EH (cell line): ENCODE data around the gene ZMIZ1.

Experiments
- DNase-seq: peaks from one replicate; pipeline ENCODE4 v3.0.0-alpha.2; 2015; ENCODE audit warnings: low read depth

The ZMIZ1 gene, protein sequence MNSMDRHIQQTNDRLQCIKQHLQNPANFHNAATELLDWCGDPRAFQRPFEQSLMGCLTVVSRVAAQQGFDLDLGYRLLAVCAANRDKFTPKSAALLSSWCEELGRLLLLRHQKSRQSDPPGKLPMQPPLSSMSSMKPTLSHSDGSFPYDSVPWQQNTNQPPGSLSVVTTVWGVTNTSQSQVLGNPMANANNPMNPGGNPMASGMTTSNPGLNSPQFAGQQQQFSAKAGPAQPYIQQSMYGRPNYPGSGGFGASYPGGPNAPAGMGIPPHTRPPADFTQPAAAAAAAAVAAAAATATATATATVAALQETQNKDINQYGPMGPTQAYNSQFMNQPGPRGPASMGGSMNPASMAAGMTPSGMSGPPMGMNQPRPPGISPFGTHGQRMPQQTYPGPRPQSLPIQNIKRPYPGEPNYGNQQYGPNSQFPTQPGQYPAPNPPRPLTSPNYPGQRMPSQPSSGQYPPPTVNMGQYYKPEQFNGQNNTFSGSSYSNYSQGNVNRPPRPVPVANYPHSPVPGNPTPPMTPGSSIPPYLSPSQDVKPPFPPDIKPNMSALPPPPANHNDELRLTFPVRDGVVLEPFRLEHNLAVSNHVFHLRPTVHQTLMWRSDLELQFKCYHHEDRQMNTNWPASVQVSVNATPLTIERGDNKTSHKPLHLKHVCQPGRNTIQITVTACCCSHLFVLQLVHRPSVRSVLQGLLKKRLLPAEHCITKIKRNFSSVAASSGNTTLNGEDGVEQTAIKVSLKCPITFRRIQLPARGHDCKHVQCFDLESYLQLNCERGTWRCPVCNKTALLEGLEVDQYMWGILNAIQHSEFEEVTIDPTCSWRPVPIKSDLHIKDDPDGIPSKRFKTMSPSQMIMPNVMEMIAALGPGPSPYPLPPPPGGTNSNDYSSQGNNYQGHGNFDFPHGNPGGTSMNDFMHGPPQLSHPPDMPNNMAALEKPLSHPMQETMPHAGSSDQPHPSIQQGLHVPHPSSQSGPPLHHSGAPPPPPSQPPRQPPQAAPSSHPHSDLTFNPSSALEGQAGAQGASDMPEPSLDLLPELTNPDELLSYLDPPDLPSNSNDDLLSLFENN

DNA sequence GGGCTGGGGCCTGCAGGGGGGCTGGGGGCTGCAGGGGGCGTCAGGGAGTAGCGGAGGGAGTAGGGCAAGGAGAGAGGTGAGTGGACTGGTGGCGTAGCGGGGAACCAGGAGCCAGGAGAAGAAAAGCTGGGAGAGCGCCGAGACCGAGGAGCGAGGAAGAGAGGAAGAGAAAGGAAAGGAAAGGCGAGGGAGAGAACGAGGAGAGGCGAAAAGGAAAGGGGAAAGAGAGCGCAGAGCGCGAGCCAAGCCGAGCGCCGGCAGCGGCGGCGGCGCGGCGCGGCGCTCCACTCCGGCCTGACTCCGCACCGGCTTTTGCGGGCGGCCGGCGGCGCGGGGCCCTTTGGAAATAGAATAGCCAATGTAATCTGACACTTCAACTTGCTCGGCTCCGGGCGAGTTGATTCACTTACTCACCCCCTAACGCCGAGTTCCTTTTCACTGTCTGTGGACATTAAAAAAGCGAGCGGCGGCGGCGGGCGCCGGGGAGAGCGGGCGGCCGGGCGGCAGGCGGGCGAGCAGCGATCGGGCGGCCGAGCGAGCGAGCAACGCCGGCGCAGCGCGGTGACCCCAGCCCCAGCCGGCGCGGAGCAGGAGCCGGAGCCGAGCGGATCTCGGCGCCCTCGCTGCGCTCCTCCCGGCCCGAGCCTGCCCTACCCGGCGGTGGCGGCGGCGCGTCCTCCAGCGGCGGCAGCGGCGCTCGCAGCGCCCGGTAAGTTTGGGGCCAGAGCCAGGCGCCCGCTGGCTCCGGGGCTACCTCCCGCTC, at the start of gene ZMIZ1:
Gene ZMIZ1, plus strand, starts transcription at position 405 of the 763 bp plus-strand sequence. CDS start 132,667 bp downstream, outside the sequence.
- peak; percentile 96 for DNase-seq

DNA sequence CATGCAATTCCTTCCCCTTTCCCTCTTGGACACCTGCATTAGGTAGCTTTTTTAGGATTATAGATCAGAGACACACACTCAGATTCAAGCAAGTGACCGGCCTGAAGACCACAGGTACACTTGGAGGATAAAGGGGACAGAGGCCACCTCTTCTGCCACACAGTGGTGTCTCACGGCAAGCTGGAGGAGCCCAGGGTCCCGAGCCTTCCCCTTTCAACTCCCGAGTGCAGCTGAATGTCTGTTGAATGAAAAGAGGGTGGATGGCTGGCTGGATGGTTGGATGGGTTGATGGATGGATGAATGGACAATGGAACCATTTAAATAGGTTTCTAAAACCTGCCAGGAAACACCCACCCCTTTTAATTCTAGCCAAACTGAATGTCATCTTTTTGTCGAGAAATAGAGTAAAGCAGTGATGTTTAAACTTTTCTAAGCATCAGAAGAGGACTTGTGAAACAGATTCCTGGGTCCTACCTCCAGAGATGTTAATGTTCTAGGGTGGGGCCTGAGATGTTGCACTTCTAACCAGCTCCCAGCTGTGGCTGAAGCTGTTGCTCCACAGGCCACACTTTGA, 49.2 kb upstream of the ZMIZ1 start:
- DNase-seq = no peak

DNA sequence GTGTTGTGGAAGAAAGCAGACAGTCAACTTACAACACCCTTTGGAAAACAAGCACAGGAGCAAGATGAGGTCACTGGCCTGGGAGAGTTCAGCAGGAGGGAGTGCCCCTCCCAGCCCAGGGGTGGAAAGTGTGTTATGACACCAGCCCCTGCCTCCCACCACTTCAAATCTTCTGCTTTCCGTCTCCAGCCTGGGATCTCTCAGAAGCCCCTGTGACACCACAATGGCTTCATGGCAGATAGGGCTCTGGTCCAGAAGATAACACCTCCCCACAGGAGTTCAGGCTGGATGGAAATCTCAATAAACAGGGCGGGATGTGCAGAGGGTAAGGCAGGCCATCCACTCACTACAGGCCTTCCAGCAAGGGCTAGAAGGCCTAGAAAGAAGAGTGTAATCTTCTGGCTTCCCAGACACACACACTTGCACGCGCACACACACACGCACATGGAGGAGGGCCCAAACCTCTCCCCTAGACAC, 48.7 kb upstream of the ZMIZ1 start:
- peak; percentile 18 for DNase-seq

DNA sequence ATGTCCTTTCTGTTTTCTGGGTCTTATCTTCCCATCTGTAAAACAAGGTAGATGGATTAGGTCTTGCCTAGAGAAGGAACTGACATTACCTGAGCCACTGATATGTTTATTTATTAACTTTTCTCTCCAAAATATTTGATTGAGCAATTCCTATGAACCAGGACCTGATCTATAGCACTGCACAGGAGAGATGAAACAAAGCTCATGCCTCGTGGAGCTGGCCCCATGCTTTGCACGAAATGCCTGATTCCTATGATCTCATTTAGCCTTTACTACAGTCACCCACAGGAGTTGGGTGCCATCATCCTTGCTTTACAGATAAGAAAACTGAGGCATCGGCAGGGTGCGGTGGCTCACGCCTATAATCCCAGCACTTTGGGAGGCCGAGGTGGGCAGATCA, 48.2 kb upstream of the ZMIZ1 start:
- DNase-seq = no peak

DNA sequence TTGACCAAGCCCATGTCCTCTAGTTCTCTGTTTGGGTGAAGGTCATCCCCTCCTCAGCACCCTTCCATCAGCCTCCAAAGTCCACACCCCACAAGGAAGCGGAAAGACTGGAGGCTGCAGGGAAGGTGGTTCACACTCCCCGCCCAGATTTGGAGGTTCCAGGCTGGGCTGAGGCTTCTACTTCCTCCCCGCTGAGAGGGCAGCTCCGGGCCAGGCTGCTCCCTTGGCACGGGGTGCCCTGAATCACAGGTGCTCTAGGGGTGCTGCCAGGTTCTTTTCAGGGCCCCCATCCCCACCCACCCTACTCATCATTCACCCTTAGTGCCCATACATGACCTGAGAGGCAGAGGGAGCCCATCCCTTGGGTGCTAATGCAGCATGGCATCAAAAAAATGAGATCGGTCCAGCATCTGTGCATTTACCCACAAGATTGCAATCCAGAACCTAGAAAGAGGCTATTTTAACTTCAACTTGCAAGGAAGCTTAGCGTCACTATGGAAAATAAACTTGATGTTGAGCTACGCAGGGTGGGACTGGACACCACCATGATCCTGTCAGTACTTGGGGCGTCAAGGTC, 47.3 kb upstream of the ZMIZ1 start:
- DNase-seq = no peak

DNA sequence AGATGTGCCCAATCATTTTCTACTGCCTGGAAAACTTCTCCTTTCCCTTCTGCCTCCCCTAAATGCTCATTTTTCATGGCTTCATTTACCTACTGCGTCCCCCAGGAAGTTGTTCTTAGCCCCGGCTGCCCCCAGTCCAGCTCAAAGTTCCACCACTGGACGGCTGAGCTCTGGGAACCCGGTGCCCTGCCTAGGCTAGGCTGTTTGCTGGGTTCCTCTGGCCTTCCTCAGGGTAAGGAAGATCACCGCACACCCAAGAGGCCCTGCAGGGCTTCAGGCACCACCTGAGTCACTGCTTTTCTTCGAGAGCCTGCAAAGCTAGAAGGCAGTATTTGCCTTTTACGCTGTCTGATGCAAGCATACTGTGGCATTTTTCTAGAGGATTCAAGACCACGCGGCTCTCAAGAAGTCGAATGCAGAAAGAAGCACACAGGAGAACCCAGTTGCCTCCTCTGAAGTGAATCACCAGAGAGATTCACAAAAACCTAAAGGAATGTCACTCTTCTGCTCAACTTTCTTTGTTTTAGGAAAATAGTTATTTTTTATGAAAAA, 46.7 kb upstream of the ZMIZ1 start:
- no peak for DNase-seq

DNA sequence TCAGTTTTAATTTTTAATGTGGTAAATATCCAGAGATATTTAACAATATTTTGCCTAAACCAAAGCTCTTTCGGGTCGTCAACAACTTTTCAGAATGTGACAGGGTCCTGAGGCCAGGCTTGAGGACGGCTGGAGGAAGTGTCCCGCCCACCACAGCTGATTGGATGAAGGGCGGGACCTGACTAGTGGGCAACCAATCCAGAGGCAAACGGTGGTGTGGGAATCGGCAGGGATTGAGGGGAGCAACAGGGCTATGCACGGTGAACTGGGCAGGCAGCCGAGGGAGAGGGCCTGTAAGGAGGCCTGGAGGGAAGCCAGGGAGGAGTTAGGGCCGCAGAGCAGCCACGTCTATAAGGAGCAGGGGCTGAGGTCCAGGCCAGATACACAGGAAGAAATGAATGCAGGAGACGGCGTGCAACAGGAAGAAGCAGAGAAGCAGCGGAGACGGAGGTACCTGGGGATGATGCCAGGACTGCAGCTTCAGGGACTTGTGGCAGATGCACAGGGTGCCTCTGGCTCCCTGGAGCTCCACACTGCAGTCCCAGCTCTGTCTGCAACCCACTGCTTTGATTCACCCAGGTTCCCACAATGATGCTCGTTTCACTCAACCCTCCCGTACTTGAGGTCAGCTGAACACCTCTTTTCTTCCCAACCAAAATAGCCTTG, 46.1 kb upstream of the ZMIZ1 start:
- DNase-seq = peak; percentile 7

DNA sequence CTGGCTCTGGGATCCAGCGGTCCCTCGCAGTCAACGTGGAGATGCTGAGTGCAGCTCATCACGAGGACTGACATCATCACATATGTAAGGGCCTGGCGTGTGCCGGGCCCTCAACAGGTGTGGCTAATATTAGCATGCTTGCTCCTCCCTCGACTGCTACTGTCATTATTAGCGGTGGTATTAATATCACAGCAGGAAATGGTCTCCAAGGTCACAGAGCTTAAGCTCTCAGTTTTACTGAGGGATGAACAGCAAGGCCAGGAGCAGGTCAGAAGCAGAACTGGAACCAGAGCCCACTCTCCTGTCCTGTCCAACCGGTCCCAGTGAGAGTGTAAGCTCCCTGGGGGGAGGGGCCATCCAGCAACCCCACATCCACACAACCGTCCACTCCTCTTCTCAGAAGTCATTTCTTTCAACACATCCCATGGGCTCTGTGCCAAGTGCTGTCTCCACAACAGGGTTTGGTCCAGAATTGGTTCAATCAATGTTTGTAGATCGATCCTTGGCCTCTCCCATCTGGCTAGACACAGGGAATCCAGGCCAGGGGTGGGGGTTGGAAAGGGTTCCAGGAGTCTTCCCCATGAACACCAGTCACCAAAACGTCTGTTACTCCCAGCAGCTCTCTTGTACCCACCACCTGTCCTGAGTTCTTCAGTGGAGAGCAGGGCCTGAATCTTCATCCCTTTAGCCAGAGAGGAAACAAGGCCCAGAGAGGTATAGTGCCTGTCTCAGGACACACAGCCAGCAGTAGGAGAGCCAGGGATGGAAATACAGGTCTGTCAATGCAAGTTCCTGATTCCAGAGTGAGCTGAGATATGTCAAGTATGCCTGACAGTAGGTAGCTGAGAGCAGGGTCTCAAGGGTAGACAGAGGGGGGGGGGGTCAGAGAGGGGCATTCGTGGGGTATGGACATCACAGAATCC, 45.3 kb upstream of the ZMIZ1 start:
- DNase-seq = no peak

DNA sequence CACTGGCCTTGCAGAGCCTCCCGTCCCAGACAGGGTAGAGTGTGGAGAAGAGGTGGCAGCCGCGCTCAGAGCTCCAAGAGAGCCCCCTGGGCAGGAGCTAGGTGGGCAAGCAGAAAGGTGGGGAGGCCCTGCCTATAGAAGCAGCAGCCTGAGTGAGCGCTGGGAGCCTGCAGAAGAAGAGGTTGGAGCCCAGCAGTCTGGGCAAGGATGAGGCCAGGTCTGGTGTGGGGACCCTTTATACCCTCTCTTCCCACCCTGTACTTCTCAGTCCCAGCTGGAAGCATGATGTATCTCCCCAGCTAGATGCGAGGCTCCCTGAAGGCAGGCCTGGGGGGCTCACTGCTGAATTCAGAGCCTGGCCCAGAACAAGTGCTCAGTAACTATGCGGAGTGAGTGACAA, 44.5 kb upstream of the ZMIZ1 start:
- no peak for DNase-seq

DNA sequence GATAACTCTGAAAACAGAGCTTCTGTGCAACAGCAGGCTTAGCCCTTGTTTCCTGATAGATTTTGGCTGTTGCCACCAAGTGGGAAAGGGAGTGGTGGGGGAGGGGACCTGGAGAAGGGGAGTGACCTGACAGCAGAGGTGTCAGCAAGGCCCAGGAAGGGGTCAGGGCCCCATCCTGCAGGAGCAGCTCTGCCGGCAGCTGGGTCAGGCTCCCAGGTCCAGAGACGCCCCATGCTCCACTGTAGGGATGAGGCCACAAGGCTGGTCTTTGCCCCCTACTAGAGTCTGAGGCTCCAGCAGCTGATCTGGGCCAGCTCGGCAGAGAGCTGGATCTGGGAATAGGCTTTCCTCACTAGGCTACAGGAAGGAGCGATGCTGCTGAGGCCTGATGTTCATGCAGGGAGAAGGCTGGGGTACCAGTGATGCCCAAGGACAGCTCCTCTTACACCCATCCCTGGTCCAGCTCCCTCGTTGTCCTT, 44.0 kb upstream of the ZMIZ1 start:
- DNase-seq = no peak

DNA sequence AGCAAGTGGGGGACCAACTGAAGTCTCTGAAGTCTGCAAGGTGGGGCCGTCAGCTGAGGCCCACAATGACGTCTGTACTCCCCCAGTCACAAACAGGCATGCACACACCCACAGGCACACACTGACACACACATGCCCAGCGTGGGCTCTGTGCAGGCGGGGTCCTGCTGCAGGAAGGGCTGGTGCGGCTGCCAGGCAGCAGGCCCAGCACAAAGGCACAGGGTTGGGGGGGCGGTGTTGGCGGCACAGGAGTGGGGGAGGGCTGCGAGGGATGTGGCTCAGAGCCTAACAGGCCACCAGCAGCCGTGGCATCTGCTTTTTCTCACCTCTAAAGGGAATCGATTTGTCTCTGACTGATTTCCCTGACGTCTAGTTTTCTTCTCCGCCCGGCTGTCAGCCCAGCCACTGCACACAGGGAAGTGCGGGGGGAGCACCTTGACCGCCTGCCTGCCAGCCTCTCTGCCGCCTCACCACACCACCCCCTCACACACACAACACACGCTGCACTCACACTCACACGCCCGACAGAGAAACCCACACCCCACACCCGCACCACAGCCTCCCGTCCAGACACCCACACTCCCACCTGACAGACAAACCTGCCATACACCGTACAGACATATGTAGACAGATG, 43.5 kb upstream of the ZMIZ1 start:
- no peak for DNase-seq

DNA sequence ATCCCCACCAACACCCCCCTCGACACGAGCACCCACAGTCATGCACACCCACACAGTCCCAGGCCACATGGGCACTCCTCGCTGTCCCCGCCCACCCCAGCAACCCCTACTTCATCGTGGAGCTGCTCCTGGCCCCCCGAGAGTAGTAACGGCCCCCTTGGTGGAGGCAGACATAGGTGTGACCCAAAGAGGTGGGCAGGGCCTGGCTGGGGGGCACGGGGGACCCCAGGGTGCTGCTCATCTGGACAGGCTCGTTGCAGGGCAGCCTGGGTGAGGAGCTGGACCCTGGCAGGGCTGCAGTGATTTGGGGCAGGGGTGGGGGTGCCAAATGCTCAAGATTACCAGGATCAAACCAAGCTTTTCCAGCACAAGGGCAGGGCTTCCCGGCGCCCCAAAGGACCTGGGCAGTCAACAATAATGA, 42.4 kb upstream of the ZMIZ1 start:
- no peak for DNase-seq

DNA sequence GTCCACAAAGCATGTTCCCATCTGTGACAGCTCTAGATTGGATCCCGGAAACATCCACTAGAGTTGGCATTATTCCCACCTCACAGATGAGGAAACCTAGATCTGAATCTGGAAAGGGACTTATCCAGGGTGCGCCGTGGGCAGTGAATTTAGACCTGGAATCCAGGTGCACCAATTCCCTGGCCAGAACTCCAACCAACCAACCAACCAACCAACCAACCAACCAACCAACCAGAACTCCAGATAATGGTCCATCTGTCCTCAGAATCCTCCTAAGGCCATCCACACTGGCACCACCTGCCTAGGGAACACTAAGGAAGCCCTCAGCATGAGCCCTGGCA, 42.0 kb upstream of the ZMIZ1 start:
- no peak for DNase-seq

DNA sequence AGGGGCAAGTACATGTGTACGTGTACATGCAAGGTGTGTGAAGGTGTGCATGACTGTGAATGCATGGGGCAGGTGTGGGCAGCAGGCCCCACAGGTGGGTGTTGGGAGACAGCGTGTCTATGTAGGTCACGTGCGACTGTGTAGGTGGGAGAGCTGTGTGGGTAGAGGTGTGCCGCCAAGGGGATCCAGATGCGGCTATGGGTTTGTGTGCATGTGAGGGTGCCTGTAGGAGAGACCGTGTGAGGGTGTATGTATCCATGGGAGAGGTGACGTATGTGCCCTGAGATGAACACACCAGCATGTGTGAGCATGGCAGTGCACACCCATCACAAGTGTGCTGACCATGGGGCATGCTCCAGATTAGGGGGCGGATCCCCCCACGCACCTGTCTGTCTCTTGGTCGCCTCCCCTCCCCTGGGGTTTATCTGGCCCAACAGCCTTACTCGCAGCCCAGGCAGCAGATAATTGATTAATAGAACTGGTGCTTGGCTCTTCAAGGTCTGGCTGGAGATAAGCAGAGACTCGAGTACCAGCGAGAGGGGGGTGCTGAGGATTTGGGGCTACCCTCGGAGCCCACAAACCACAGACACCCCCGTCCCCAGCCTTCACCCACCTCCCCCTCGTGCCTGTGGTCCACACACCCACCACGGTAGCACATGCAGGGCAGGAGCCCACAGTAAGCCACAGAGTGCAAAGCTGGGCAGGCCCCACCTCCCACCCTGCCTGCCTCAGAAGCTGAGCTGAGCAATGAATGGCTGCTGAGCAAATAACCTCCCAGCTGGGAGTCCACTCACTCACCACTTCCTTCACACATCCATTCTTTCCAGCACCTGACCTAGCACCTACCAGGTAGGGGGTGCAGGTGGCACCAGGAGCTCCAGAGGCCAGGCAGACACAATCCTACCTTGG, 41.4 kb upstream of the ZMIZ1 start:
- no peak for DNase-seq

DNA sequence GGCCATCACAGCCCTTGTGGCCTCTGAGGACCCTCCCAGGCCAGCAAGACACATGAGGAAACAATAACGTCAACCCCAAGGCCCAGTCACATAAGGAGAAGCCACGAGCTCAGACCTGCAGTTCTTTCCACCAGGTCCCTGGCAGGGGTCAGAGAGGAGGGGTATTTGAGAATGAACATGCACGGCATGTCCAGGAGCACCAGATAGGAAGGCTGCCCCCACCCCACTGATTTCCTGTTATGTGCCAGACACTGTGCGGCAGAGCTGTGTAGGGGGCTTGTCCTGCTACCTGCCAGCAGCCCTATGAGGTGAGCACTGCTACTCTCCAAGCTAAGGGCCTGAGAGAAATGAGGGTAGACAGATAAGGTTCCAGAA, 40.7 kb upstream of the ZMIZ1 start:
- DNase-seq = no peak

DNA sequence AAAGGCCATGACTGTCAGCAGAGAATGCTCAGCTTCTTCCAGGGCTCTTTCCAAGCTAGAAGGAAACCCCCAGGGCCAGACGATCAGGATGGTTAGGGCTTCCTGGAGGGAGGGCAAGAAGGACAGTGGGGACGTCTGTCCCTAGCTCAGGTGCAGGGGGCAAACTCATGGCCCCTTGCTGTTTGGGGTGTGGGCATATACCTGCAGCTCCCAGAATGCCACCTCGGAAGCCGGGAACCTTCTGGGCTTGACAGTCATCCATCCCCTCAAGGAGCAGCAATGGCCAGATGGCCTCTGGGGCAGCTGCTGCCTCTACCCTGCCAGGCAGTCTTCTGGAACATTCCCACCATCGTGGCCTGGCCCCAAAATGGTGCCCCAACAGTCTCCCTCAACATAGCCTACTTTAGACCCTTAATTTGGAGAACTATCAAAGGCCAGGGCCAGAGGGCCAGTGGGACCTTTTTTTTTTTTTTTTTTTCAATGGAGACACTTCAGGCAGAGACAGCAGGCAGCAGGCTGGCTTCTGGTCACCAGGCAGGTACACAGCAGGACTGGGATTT, 40.2 kb upstream of the ZMIZ1 start:
- no peak for DNase-seq
